Keratinocyte (primary cell): ENCODE results near the gene HIF1A.

ENCODE experiments used
- EZH2 ChIP-seq: IDR thresholded peaks from one replicate; pipeline ENCODE4 v1.6.1; 2012; ENCODE audit warnings: inconsistent platforms, mild to moderate bottlenecking, low read length, moderate library complexity
- TF ChIP-seq, protein P1 (sequence below), 3 experiments: IDR thresholded peaks in 1 of 3; conservative IDR thresholded peaks in 1 of 3; optimal IDR thresholded peaks in 1 of 3; 2 replicates in 2 of 3; 3 replicates in 1 of 3; pipeline versions ENCODE3 to v1.5.1; 2011; ENCODE audit warnings: low read length in 3 of 3, mild to moderate bottlenecking in 3 of 3, moderate library complexity in 2 of 3, control low read depth in 1 of 3, inconsistent platforms in 1 of 3; ENCODE audit not compliant: insufficient read depth in 2 of 3; ENCODE audit errors: extremely low read depth in 1 of 3

DNA sequence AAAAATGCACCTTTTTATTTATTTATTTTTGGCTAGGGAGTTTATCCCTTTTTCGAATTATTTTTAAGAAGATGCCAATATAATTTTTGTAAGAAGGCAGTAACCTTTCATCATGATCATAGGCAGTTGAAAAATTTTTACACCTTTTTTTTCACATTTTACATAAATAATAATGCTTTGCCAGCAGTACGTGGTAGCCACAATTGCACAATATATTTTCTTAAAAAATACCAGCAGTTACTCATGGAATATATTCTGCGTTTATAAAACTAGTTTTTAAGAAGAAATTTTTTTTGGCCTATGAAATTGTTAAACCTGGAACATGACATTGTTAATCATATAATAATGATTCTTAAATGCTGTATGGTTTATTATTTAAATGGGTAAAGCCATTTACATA lies 52.0 kb downstream of the HIF1A start:
- TF ChIP-seq, protein P1, sequence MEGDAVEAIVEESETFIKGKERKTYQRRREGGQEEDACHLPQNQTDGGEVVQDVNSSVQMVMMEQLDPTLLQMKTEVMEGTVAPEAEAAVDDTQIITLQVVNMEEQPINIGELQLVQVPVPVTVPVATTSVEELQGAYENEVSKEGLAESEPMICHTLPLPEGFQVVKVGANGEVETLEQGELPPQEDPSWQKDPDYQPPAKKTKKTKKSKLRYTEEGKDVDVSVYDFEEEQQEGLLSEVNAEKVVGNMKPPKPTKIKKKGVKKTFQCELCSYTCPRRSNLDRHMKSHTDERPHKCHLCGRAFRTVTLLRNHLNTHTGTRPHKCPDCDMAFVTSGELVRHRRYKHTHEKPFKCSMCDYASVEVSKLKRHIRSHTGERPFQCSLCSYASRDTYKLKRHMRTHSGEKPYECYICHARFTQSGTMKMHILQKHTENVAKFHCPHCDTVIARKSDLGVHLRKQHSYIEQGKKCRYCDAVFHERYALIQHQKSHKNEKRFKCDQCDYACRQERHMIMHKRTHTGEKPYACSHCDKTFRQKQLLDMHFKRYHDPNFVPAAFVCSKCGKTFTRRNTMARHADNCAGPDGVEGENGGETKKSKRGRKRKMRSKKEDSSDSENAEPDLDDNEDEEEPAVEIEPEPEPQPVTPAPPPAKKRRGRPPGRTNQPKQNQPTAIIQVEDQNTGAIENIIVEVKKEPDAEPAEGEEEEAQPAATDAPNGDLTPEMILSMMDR (optimal IDR thresholded peaks at IDR 0.05 in 1 of 3, IDR thresholded peaks at IDR 0.05 in 1 of 3, conservative IDR thresholded peaks at IDR 0.05 in 1 of 3; ENCODE audit: extremely low read depth in 1 of 3, insufficient read depth in 2 of 3, low read length in 3 of 3): no peak
- TF ChIP-seq EZH2: no peak
